DMS153 treated with DMSO at 0.1 percent for 48 hours (cell line): Measurements from ENCODE around the gene ADARB1.

Experiments
- DNase-seq: peaks from one replicate; lab custom pipeline; 2025; ENCODE audit not compliant: unreplicated experiment; lab: John Stamatoyannopoulos, UW

ADARB1 gene

GRCh38 chr21:45091550-45092322, 17.4 kb downstream of the ADARB1 start:
- no peak for DNase-seq

- no peak for DNase-seq
Observed at GRCh38 chr21:45093035-45093532, 18.7 kb downstream of the ADARB1 start.

- no peak for DNase-seq
Observed at GRCh38 chr21:45094412-45094811, 20.0 kb downstream of the ADARB1 start.

- no peak for DNase-seq
Observed at GRCh38 chr21:45095505-45095904, 21.1 kb downstream of the ADARB1 start.

- DNase-seq: no peak
Observed at GRCh38 chr21:45096217-45096616, 21.8 kb downstream of the ADARB1 start.

GRCh38 chr21:45097827-45098387, 23.5 kb downstream of the ADARB1 start:
- DNase-seq: no peak

GRCh38 chr21:45098867-45099266, 24.5 kb downstream of the ADARB1 start:
- no peak for DNase-seq

GRCh38 chr21:45099571-45099970, 25.2 kb downstream of the ADARB1 start:
- no peak for DNase-seq

- DNase-seq: no peak
Observed at GRCh38 chr21:45100866-45101265, 26.5 kb downstream of the ADARB1 start.

- DNase-seq: no peak
Observed at GRCh38 chr21:45102391-45102932, 28.1 kb downstream of the ADARB1 start.

- DNase-seq: no peak
Observed at GRCh38 chr21:45103971-45104520, 29.7 kb downstream of the ADARB1 start.

GRCh38 chr21:45104560-45104959, 30.2 kb downstream of the ADARB1 start:
- no peak for DNase-seq

- DNase-seq: no peak
Observed at GRCh38 chr21:45105906-45106485, 31.6 kb downstream of the ADARB1 start.

GRCh38 chr21:45108034-45108790, 33.8 kb downstream of the ADARB1 start:
- DNase-seq: no peak

GRCh38 chr21:45108808-45109781, 34.7 kb downstream of the ADARB1 start:
- no peak for DNase-seq

GRCh38 chr21:45109831-45110492, 35.6 kb downstream of the ADARB1 start:
- DNase-seq: no peak

- DNase-seq: no peak
Observed at GRCh38 chr21:45110873-45111624, 36.7 kb downstream of the ADARB1 start.

GRCh38 chr21:45111703-45112102, 37.3 kb downstream of the ADARB1 start:
- no peak for DNase-seq

- DNase-seq: no peak
Observed at GRCh38 chr21:45112371-45112770, 38.0 kb downstream of the ADARB1 start.
